NCI-H1105 treated with DMSO at 0.1 percent for 48 hours (cell line): ENCODE data around the gene TBCEL.
"Not testable (repeated sequence)": the region's sequence is repeated elsewhere in the genome, so short reads cannot be mapped to it uniquely, and the experiment has no call there.

Experiments
- DNase-seq: peaks from one replicate; lab custom pipeline; 2025; lab: John Stamatoyannopoulos, UW

Gene TBCEL

DNA sequence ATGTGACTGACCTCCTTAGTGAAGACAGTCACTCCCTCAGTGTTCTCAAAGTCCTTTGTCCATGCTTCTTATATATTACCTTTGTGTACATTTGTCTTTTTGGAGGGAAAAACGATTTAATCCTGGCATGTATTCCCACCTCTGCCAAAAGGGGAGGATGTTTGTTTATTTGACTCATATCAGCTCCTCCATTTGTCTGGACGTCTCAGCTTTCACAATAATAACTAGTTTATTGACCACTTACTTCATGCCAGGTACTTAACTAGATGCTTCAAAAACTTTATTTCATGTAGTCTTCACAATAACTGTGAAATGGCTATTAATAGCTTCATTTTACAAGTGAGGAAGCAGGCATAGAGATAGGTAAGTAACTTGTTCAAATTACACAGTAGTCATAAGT lies 5.3 kb downstream of the TBCEL start:
- no peak for DNase-seq

DNA sequence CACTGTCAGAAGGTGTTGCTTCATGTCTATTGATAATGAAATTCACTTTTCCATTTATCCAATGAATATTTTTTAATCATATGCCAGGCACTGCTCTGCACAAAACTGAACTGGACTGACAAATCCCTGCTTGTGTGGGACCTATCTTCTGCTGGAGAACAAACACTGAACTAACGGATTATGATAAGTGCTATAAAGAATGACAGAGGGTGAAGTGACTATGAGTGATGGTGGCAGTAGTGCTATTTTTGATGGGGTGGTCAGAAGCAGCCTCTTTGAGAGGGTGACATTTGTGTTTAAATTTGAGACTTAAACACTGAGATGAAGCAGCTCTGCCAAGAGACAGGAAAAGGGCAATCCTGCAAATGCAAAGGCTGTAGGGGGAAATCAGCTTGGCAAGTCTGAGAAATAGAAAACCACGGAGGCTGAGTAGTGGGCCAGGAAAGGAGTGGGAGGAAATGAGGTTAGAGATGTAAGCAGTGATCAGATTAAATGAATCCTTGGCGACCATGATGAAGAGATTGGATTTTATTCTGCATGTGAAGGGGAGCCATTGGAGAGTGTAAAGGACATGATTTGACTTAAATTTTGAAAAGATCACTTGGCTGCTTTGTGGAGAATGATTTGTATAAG lies 6.0 kb downstream of the TBCEL start:
- no peak for DNase-seq

DNA sequence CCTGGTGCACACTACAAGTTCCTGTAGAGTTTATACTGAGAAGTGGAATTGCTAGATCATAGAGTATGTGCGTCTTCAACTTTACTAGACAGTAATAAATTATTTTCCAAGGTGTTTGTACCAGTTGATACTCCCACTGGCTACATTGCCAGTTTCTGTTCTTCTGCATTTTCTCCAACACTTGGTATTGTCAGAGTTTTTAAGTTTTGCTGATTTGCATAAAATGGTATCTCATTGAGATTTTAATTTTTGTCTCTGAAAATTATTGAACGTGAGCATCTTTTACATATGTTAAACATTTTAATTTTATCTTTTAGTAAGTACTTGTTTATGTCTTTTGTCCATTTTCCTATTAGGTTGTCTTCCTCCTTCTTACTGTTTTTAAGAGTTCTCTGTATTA lies 7.3 kb downstream of the TBCEL start:
- DNase-seq: no peak

DNA sequence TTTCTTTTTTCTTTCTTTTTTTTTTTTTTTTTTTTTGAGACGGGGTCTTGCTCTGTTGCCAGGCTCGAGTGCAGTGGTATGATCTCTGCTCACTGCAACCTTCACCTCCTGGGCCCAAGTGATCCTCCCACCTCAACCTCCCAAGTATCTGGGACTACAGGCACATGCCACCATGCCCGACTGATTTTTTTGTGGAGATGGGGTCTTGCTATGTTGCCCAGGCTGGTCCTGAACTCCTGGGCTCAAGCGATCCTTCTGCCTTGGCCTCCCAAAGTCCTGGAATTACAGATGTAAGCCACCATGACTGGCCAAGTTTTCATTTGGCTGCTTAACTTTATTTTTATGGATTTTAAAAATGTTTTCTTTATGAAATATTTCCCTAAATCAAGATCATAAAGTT lies 7.7 kb downstream of the TBCEL start:
- not testable (repeated sequence) for DNase-seq

DNA sequence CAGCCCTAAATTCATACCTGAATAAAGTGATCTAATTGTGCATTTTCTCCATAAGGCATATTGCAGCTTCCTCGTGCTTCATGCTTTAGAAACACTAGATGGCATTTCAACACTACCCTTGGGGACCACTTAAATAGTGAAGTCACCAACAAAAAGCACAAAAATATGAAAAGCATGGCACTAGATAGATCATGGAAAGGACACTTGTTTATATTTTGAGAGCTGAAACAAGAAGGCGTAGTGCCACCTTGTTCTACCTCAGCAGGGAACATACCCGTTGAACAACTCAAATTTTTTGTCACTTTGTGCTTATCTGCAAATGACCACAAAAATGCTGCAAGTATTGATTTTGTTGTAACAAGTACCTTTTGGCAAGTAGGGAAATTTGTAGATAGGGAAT lies 8.6 kb downstream of the TBCEL start:
- DNase-seq: peak; percentile 36

DNA sequence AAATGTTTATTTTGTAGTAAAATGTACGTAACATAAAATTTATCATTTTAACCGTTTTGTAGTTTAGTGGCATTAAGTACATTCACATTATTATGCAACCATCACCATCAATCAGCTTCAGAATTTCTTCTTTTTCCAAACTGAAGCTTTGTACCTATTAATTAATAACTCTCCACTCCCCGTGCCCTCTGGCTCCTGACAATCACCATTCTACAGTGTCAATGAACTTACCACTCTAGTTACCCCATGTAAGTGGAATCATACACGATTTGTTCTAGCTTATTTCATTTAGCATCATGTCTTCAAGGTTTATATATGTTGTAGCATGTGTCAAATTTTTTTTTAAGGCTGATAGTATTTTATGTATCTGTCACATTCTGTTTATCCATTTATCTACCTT lies 9.7 kb downstream of the TBCEL start:
- no peak for DNase-seq

DNA sequence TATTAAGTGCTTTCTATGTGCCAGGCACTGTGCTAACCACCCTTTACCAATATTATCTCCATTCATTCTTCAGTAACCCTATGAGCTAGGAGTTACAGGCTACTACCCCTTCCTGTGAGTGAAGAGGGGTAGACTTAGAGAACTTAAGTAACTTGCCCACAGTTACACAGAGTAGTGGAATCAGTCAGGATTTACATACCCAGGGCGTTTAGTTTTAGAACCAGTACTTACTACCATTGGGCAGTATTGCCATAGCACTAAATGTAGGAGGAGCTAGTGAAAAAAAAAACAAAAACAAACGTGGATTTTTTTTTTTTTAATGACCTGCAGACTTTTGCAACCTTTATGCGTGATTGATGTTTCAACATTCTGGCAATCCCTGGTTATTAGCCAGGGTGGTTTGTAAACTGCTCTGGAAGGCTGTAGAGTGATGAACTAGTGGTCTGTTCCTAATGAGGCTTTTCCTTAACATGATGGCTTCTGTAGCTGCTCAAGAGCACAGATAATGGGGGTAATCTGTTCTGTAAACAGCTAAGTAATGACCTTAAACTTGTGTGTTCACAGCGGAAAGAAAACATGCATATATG lies 11.4 kb downstream of the TBCEL start:
- DNase-seq: peak; percentile 14

DNA sequence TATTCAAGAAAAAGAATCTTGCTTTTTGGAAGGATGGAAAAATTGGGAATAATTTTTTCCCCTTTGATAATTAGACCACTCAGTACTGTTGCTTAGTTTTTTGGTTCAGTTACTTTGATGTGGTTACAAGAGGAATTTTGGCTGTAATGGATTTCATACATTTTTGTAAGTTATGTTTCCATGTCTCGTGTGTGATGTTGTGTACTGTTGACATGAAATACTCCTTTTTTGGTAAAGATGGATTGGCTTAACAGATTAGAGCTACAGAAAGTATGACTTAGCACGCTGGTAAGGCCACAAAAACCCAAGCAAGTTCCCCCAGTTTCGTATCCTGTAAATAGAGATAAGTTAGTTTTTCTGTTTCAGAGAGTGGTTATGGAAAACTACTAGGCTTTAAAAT lies 11.9 kb downstream of the TBCEL start:
- no peak for DNase-seq

DNA sequence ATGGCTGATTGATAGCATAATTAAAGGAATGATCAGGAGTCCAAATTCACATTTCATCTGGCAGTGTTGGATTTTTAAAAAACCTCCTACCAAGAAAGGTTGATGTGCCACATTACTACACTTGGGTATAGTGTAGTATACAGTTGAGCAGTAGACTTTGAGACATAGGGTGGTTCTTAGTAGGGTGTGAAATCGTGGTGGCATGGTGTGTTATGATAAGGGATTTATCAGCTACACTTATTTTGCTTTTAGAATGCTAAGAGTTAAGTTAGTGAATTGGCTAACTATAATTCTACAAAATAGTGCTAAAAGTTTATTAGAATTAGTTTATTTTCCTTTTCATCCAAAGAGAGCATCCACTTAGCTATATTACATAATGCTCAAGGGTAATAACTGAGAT lies 13.1 kb downstream of the TBCEL start:
- no peak for DNase-seq

DNA sequence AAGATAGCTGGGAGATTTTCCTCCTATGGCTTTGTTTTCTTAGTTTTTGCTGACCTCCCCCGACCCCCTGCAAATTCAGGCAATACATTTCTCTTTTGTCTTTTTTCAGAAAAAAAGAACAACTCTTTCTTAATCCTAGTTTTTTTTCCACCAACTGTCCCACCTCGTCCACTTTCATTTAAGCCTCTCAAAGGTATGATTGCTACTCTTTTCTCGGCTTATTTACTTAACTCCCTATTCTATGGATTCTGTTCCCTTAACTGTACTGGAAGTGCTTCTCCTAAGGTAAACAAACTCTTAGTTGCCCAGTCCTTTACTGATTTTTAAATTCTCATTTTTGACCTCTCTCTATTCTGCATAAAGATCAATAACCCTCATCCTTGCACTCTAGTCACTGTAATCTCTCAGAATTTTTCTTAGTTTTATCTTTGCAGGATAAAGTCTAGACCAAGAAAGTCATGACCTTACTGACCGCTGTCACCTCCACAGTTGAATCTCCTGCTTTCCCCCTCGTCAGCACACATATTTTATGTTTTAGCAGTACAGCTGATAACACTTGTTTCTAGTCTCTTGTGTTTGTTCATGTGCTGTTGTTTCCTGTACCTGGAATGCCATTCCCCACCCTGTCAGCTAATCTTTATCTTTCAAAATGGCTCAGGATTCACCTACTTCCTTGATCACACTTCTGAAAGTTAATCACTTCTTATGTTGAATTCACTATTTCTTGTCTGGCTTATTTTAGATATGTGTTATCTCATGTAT lies 14.9 kb downstream of the TBCEL start:
- DNase-seq: no peak

DNA sequence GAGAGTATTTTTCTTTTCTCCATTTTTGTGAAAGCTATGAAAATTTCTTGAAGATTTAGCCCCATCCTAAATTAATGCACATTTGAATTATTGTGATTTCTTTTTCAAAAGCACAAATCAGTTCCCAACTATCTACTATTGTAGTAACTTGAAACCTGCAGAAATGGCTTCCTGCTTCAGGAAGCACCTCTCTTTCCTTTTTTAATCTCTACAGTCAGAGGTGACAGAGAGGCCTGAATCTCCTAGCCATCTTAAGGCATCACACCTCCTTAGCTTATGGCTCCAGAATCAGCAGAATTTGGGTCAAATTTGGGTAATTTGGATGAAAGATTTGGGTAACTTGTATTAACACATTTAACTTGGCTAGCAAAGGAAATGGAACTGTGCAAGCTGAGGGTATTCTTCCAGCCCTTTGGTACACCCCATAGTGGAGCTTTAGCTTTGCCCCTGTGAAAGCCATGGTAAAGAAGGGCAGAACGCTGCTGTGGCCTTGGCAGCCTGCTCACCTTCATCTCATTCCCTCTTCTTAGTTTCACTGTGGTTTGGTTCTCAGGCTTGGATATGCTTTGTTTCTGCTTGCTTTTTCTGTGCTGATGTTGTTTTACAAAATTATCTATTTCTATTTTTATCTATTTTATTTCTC lies 16.2 kb downstream of the TBCEL start:
- DNase-seq: no peak

DNA sequence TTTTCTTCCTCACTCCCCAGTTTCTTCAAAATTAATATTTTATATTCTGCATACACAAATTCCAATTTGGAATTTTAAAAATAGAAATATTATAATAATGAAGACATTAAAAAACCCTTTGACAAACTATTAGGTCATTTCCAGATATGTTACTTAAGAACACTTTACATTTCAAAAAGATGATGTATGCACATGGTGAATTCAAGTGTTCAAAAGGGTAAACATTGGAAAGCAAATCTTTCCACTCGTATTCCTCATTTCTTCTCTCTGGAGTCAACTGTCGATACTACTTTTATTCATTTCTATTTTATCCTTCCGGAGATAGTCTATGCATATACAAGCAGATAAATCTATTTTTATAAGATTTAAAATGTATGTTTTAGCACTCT lies 16.7 kb downstream of the TBCEL start:
- no peak for DNase-seq

DNA sequence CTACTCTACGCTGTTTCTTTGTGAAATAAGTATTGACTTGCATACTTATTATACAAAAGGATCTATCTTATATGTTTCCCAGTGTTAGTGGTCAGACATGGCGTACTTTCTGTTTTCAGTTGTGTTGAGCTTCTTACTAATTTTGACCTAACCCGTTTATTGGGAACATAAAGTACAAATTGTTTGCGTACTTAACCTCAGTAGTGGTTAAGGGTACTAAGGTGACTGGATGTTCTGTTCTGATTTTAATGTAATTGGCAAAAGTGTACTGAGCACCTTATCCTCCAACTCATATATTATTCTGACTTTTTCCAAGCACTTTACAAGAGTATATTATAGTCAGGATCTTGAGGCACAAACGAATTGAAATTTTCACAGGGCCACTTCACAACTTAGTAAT lies 17.2 kb downstream of the TBCEL start:
- no peak for DNase-seq

DNA sequence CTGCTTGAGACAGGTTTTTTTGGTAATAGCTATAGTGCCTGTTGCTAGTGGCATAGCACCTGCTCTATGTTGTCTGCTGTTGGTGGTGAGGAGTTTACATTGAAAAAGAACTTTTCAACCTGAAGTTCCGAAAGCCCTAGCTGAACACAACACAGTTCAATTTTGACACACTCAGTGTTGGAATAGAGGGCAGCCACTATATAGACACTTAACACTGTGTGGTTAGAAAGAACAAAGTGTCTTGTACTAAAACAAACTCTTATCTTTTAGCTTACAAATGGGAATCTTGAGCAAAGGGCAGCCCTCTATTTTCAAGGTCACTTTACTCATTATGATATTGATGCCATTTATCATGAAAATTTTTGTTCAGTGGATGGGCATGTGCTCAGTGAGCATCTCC lies 18.4 kb downstream of the TBCEL start:
- DNase-seq: no peak

DNA sequence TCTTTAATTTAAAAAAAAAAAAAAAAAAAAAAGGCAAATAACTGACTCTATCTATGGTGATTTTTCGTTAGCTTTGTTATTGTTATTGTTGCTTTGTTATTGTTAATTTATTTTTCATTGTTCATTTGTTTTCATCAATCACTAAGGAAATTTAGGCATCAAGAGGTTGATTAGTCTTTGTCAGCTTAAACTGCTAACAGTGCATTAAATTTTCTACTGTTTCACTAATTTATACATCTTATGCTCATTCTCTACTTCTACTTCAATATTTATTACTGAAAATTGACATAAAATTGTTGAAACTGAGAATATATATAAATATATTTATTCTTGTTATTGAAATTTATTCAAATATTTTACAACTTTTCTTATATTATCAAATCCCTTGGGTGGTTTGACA lies 24.0 kb downstream of the TBCEL start:
- DNase-seq: no peak

DNA sequence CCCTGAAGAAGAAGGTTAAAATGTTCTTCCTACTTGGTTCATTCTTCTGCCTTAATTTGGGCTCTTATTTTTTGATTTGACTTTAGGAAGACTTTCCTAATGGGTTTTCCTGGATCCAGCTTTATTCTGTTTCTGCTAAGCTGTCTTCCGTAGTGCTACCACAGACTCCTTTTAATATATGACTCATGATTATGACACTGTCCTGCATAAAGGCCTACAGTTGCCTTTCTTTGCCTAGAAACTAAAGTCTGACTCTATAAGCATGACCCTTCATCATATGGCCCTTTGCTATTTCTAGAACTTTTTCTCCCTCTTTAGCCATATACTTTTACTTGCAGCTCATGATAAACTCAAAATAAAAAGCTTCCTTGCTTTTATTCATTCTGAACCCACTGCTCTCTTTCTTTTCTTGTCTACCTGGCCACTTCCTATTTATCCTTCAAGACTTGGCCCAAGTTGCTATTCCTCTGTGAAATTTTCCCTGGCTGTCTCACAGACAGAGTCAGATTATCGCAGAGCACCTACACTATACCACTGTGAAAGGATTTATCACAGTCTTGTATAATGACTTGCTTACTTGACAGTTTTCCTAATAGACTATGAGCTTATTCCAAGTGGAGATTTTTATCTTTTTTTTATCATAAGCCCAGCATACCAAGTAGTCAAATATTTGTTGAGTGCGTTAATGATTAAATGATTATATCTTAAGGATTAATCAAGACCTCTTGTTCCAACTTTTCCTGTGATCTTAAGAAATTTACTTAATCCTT lies 24.7 kb downstream of the TBCEL start:
- no peak for DNase-seq

DNA sequence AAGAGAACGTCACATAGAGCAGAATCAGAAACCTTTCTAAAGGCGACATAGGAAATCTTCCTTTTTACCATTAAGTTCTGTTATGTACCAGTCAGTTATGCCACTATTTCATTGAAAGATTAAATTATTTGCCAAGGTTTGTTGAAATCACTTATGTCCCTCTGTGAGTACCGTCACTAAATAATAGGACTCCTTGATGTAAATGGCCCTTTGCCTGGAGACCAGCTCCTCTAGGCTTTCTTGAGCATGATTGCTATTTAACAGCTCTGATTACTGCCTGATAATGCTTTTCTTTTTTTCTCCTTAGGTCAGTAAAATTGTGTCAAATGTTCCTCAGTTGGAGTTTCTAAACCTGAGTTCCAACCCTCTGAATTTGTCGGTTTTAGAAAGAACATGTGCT lies 29.3 kb downstream of the TBCEL start:
- no peak for DNase-seq

DNA sequence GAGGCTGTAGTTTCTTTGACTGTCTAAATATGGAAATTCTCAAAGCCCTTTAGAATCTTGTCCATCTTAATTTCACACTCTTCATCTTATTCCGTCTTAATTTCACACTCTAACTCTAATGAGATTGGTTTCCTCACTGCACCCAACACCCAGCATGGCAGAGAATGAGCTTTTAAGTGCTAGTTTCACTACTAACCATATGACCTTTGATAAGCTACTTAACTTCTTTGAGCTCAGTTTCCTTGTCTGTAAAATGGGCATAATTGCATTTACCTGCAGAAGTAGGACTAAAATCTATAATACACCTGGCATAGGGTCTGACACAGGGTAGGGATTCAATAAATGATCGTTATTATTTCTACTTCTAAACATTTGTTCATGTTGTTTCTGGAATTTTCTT lies 30.4 kb downstream of the TBCEL start:
- no peak for DNase-seq

DNA sequence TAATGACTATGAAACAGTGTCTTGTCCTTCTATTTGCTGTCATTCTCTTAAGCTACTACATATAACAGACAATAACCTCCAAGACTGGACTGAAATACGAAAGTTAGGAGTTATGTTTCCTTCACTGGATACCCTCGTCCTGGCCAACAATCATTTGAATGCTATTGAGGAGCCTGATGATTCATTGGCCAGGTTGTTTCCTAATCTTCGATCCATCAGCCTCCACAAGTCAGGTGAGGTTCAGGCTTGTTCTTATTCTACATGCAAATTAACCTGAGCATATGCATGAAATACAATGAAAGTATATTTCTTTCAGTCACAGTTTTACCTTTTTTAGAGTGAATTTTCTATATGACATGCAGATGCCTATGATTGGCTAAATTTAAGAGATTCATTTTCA lies 31.2 kb downstream of the TBCEL start:
- no peak for DNase-seq

DNA sequence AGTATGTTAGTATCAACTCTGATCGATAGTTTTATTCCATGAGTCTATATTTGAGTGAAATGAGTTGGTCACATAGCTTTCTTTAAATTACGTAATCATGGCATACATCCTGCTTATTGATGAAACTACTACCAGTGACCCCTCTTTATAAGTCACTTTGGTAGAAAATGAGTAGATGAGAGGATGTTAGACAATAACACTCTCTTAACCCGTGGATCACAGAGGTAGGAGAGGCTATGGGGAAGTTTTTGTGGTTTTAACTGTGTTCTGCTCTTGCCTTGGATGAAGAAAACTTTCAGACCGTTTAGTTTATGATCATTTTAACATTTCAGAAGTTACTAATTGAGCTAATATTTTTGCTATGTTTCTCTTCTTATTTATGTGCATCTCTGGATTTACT lies 34.0 kb downstream of the TBCEL start:
- DNase-seq: no peak

DNA sequence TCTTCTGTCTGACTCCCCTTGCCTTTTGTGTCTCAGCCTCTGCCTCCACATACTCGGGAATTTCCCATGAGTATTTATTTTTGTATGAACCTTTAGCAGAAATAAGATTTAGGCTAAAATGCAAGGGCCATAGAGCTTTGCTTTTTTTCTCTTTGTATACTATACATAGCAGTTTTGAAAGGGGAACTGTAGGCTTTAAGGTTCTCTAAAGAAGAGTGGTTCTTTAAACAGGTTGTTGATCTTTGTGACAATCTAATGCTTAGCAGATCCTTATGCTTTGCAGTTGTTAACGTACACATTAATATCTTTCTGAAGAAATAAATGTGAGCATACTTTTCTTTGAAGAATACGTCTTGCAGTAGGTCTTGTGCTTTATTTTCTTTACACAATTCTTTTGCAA lies 35.0 kb downstream of the TBCEL start:
- no peak for DNase-seq

DNA sequence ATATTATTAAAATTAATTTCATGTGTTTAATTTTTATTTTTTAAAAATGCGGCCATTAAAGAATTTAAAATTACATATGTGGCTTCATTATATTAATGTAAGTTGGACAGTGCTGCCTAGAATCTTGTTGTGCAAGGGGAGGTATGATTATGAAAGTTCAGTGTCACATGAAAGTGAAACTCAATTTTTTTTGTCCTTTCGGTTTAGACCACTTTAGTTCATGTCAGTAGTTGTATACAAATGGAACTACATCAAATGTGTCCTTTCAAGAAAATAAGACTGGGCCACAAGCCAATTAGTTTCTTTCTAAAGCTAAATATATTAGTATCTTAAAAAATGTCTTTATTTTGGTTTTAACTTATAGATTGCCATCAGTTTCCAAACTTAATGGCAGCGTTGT lies 35.7 kb downstream of the TBCEL start:
- no peak for DNase-seq
